ENCODE data around the gene EXOC3L4. TPM values are rescaled to one million over a fixed set of nuclear protein-coding genes. Genes with fewer than 3 reads are reported as not detected.

EXOC3L4 gene
- total and polyA plus RNA-seq, 2 of the 8 experiments (the other 6 are each of a cell fraction or from before 2014, with no cell fraction given) = 0.45 to 0.57 TPM

DNA sequence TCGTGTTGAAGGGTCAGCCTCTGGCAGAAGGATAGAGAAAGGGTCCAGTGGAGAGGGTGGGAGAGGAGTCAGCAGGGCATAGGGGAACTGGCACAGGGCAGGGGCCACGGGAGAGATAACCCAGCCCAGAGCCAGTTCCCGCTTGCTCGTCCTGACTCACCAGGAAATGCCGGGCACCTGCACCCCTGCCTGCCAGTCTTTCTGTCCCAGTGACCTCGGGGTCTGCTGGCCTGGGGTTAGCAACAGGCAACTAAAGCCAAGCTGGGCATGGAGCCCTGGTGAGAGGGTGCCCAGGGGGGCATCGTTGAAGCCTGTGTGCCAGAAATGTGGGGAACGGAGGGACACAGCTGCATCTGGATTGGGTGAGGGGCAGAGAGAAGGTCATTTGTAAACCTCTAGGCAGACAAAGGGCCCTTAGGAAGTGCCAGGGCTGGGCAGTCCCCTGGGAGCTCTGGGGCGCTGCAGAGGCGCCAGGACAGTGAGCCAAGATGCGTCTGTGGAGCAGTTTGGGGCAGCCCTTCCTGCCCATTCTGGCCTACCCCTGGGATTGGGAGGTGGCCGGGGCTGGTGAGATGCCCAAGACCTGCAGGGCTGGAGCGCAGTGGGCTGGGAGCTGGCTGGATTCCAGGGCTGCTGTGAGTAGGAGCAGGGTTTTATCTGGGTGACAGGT is 34.2 kb downstream of the EXOC3L4 start (continued):
- TF ChIP-seq E2F6 (IDR thresholded peaks at IDR 0.05) (no peak), BRCA1 (IDR thresholded peaks at IDR 0.05; ENCODE audit: low read depth, low read length) (no peak), TBP (IDR thresholded peaks at IDR 0.05; ENCODE audit: low read depth, low read length) (no peak), ATF3 (IDR thresholded peaks at IDR 0.05; ENCODE audit: insufficient read depth, low read depth, low read length) (no peak)

All from H1 (cell line).